Subcutaneous preadipocyte (primary cell): ENCODE measurements around the gene NXPH1. TPM values are rescaled to one million over a fixed set of nuclear protein-coding genes. Genes with fewer than 3 reads are reported as not detected.

Source experiments
- total RNA-seq: library from RNA; depleted of rRNA; stranded (reverse); fragments of >200 nt; gene quantifications from 2 replicates; pipeline ENCODE4 v1.2.3, GENCODE V29; 2012

The NXPH1 gene
- not detected in 2 replicates for total RNA-seq

DNA sequence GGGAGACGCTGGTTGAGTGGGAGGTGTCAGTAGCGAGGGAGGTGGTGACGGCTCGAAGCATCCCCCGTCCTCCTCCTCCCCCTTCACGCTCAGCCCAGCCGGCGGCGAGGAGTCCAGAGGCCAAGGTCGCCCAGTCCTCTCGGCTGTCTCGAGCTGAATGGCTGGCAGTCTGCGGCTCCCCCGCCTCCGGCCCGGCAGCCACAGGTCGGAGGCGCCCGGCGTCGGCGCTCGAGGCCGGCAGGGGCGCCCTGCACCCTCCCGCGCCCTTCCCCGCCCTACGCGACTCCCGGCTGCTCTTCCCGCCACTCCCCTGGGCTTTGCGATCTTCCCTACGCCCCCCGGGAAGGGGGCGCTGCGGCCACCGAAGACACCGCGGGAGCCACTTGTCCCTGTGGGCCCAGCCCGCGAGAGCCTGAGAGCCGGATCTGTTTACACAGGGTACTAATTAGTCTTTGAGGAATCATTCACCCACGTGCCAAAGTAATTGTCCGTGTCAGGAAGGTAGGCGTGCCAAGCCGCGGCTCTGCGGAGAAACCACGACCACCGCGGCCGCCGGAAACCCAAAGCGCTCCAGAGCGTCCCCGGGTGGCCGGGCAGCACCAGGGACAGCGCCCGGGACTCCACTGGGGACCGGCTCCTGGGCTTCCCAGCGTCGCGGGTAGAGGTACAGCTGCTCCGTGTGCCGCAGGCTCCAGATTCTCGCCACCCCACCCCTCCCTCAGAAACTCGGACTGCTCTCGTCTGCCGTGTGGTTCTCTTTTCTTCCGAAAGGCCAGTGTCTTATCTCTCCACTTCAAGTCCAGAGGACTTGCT, at the start of gene NXPH1:
TSS of gene NXPH1 (plus strand) at position 133 of the 813 bp plus-strand sequence.

Other genes with a start within 250 kb of the NXPH1 start
- 0.39 and 0.73 TPM in 2 replicates for gene ICA1, start 171.4 kb upstream of the NXPH1 start, total RNA-seq